DOHH2 (cell line): ENCODE measurements around the gene CPED1.

Experiments
- H3F3A ChIP-seq: fragments of 200-600 bp; sonication (generic), shearing (Covaris generic); 2 replicates; pipeline ENCODE4 v1.6.0; 2016; ENCODE audit warnings: antibody characterized with exemption, mild to moderate bottlenecking; ENCODE audit not compliant: control insufficient read depth, insufficient read depth
- H3K27ac ChIP-seq: fragments of 200-600 bp; sonication (generic); 2 replicates; pipeline ENCODE4 v1.5.1; 2014; ENCODE audit warnings: low read depth, mild to moderate bottlenecking, low read length, moderate library complexity
- H3K27me3 ChIP-seq: fragments of 200-600 bp; sonication (generic); 2 replicates; pipeline ENCODE4 v1.6.1; 2014; ENCODE audit warnings: mild to moderate bottlenecking, low read length, mixed read lengths; ENCODE audit not compliant: control insufficient read depth
- H3K36me3 ChIP-seq: fragments of 200-600 bp; sonication (generic); 2 replicates; pipeline ENCODE4 v1.6.1; 2014; ENCODE audit warnings: mild to moderate bottlenecking, low read length, moderate library complexity, mixed read lengths; ENCODE audit not compliant: control insufficient read depth
- H3K4me1 ChIP-seq: fragments of 200-600 bp; sonication (generic); 2 replicates; pipeline ENCODE4 v1.6.1; 2014; ENCODE audit warnings: mild to moderate bottlenecking, low read length, mixed read lengths; ENCODE audit not compliant: control insufficient read depth
- H3K4me2 ChIP-seq: fragments of 200-600 bp; sonication (generic); 2 replicates; pipeline ENCODE4 v1.6.0; 2014; ENCODE audit warnings: mild to moderate bottlenecking, low read length, moderate library complexity
- H3K4me3 ChIP-seq: fragments of 200-600 bp; sonication (generic); 2 replicates; pipeline ENCODE4 v1.5.1; 2014; ENCODE audit warnings: mild to moderate bottlenecking, low read length, mixed read lengths
- H3K79me2 ChIP-seq: fragments of 200-600 bp; sonication (generic); 2 replicates; pipeline ENCODE4 v1.6.1; 2014; ENCODE audit warnings: mild to moderate bottlenecking, low read length, mixed read lengths; ENCODE audit not compliant: control insufficient read depth
- H3K9me2 ChIP-seq: fragments of 200-600 bp; sonication (generic); replicated peaks from 2 replicates; pipeline ENCODE4 v1.6.1; 2014; ENCODE audit warnings: mild to moderate bottlenecking, low read length, mixed read lengths; ENCODE audit not compliant: control insufficient read depth
- H3K9me3 ChIP-seq: fragments of 200-600 bp; sonication (generic); 2 replicates; pipeline ENCODE4 v1.6.1; 2014; ENCODE audit warnings: antibody characterized with exemption, low read length, mixed read lengths; ENCODE audit not compliant: control insufficient read depth, insufficient read depth
- H4K20me1 ChIP-seq: fragments of 200-600 bp; sonication (generic); 2 replicates; pipeline ENCODE4 v1.6.0; 2014; ENCODE audit warnings: low read depth, mild to moderate bottlenecking, antibody characterized with exemption, low read length, moderate library complexity; ENCODE audit not compliant: control insufficient read depth, insufficient read depth
- EZH2phosphoT487 ChIP-seq: fragments of 200-600 bp; sonication (generic); IDR thresholded peaks from 2 replicates; pipeline ENCODE4 v1.6.1; 2017; ENCODE audit warnings: borderline replicate concordance, mild to moderate bottlenecking, antibody characterized with exemption, low read length, moderate library complexity, mixed read lengths
- TF ChIP-seq, protein P1 (sequence below): fragments of 200-600 bp; sonication (generic); IDR thresholded peaks from one replicate; pipeline ENCODE4 v1.5.1; 2014; ENCODE audit warnings: antibody characterized with exemption, mild to moderate bottlenecking, low read depth, low read length; ENCODE audit not compliant: poor library complexity, severe bottlenecking

Gene CPED1

DNA sequence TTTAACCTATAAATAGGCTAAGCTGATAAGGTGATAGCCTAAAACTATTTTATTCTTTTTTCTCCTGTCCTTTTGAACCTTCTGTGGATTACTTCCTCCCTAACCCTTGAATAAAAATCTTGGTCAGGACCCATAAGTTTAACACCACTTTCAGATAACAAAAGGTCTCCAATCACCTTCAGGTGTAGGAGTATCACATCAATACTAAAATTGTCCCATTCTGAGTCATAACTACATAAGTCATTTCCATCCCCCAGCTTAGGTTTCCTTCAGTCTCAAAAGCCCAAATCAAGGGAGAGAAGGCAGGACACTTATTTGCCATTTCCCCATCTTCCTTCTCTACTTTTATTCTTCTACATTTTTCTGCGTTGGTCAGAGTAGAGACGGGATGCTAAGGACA is 283.4 kb downstream of the CPED1 start:
- Histone ChIP-seq H3K9me2 (no peaks in the 10 kb centered on the region), H3K9me3 (no peaks in the 10 kb centered on the region), H3K27ac (no peak overlapping the region), H3K79me2 (no peaks in the 10 kb centered on the region), H3K27me3 (no peaks in the 10 kb centered on the region), H3K4me1 (no peaks in the 10 kb centered on the region), H3K36me3 (no peaks in the 10 kb centered on the region), H3K4me3 (no peak overlapping the region), H3K4me2 (no peak overlapping the region), H3F3A (no peaks in the 10 kb centered on the region), H4K20me1 (no peaks in the 10 kb centered on the region)
- TF ChIP-seq, protein P1, sequence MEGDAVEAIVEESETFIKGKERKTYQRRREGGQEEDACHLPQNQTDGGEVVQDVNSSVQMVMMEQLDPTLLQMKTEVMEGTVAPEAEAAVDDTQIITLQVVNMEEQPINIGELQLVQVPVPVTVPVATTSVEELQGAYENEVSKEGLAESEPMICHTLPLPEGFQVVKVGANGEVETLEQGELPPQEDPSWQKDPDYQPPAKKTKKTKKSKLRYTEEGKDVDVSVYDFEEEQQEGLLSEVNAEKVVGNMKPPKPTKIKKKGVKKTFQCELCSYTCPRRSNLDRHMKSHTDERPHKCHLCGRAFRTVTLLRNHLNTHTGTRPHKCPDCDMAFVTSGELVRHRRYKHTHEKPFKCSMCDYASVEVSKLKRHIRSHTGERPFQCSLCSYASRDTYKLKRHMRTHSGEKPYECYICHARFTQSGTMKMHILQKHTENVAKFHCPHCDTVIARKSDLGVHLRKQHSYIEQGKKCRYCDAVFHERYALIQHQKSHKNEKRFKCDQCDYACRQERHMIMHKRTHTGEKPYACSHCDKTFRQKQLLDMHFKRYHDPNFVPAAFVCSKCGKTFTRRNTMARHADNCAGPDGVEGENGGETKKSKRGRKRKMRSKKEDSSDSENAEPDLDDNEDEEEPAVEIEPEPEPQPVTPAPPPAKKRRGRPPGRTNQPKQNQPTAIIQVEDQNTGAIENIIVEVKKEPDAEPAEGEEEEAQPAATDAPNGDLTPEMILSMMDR, result no peak
- no peak for TF ChIP-seq EZH2phosphoT487

DNA sequence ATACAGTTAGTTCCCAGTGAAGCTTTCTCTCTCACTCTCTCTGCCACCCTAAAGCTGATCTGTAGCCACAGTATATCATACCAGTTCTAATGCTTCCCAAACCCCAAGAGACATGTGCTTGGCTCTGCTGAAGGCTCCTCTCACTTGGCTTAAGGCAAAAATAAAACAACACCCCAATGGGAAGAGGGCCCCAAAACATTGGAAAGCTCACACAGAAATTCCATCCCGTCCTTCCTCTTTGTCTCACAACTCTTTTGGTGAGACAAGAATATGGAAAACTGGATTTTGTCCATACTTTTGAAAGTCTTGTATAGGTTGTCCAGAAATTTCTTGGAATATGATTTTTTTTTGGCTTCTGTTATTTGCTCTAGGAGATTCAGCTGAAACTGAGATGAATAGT is 284.2 kb downstream of the CPED1 start:
- Histone ChIP-seq H3K79me2 (no peaks in the 10 kb centered on the region), H3F3A (no peaks in the 10 kb centered on the region), H3K9me3 (no peaks in the 10 kb centered on the region), H3K27me3 (no peaks in the 10 kb centered on the region), H3K4me3 (no peak overlapping the region), H3K27ac (no peak overlapping the region), H3K9me2 (no peaks in the 10 kb centered on the region), H4K20me1 (no peaks in the 10 kb centered on the region), H3K4me2 (no peak overlapping the region), H3K4me1 (no peaks in the 10 kb centered on the region), H3K36me3 (no peaks in the 10 kb centered on the region)
- TF ChIP-seq, protein P1, result no peak
- no peak for TF ChIP-seq EZH2phosphoT487

DNA sequence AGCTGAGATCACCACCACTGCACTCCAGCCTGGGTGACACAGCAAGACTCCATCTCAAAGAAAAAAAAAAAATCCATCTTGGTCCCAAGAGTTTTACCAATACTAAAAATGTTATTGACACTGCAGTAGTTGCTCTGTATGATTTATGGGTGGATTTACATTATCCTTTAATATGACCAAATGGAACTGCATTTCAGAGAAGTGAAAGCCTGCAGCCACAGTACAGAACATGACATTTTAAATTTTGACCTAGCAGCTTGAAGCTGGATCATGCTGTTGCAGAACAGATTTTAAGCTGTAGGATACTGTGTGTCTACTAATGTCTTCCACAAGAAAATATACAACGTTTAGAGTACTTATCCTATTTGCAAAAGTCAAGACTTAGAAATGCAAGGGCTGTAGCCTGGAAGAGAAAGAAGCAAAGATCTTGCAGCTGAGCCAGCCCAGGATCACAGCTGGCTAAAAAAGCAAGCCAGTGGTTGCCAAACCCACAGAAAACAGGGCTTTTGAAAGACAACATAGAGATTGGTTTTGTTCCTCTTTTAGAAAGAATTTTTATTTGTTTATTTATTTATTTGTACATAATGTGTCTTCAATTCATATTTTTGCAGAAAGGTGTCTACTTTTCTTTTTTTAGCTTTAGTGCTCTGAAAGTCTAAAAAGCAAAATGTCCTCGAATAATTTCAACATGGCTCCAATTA is 285.1 kb downstream of the CPED1 start:
- Histone ChIP-seq H3K4me2 (no peak overlapping the region), H3K4me1 (no peaks in the 10 kb centered on the region), H3K79me2 (no peaks in the 10 kb centered on the region), H3K4me3 (no peak overlapping the region), H3K9me3 (no peaks in the 10 kb centered on the region), H4K20me1 (no peaks in the 10 kb centered on the region), H3K9me2 (no peaks in the 10 kb centered on the region), H3K27ac (no peak overlapping the region), H3F3A (no peaks in the 10 kb centered on the region), H3K36me3 (no peaks in the 10 kb centered on the region), H3K27me3 (no peaks in the 10 kb centered on the region)
- no peak for TF ChIP-seq EZH2phosphoT487
- TF ChIP-seq, protein P1, result no peak
